ENCODE results near the gene AIF1. TPM values are rescaled to one million over a fixed set of nuclear protein-coding genes. Genes with fewer than 3 reads are reported as not detected.
"Not testable (repeated sequence)": the region's sequence is repeated elsewhere in the genome, so short reads cannot be mapped to it uniquely, and the experiment has no call there.

AIF1 gene
- total RNA-seq, 2 experiments from 2014 or later = 48.0 to 54.2 TPM

GRCh38 chr6:31582230-31582643 lies 32.8 kb upstream of the AIF1 start, which contains the start of gene LTB:
TSS of gene LTB (minus strand) at chr6:31582424. CDS start at chr6:31582417, 7 bp downstream.
- ChIA-PET CTCF (interaction anchor here (0.7 to 30.8 kb wide), 12 partner anchors 0 to 82 kb away, joined by 3 to 576 read pairs (median 18); partner anchors contain the start of genes APOM, ATP6V1G2, DDX39B and GPANK1), POLR2A (interaction anchor here (0.6 to 1.5 kb wide), 5 partner anchors 10 to 1390 kb away, joined by 3 to 8 read pairs (median 4); partner anchors contain the start of gene NCR3)
- H3K27ac Mint-ChIP-seq = peak within 1 kb of the TSS; percentile 94

GRCh38 chr6:31585491-31585890 lies 29.5 kb upstream of the AIF1 start:
- peak; percentile 65 for DNase-seq
- CTCF ChIA-PET = interaction anchor here (0.6 to 30.8 kb wide), 10 partner anchors 4 to 91 kb away, joined by 3 to 576 read pairs (median 4); partner anchors contain the start of genes LST1, LTB, NCR3 and TNF
- Mint-ChIP-seq H3K4me1 (peaks cover 67% of the 10 kb centered on the region), H3K9me3 (no peaks in the 10 kb centered on the region), H3K4me3 (peak overlapping the region; percentile 54), H3K27me3 (no peaks in the 10 kb centered on the region), H3K27ac (peak overlapping the region; percentile 94), H3K36me3 (ENCODE audit: low read depth) (peaks cover 48% of the 10 kb centered on the region)
- POLR2A ChIA-PET = no interaction called here

More at GRCh38 chr6:31582230-31582643, 32.8 kb upstream of the AIF1 start, which contains the start of gene LTB:
- H3K27me3 Mint-ChIP-seq = no peaks in the 10 kb centered on the region
- peak within 1 kb of the TSS; percentile 94 for H3K4me3 Mint-ChIP-seq
- no peaks in the 10 kb centered on the region for H3K9me3 Mint-ChIP-seq
- H3K4me1 Mint-ChIP-seq = peaks cover 73% of the 10 kb centered on the region
- peaks cover 58% of the 10 kb centered on the region for H3K36me3 Mint-ChIP-seq (ENCODE audit: low read depth)
- DNase-seq = peak; percentile 78

GRCh38 chr6:31586008-31586407 lies 29.0 kb upstream of the AIF1 start, which contains the start of gene LST1:
TSS of gene LST1 (plus strand) at chr6:31586277. CDS start at chr6:31587300, 1,023 bp downstream.
- ChIA-PET CTCF (interaction anchor here (0.6 to 30.8 kb wide), 11 partner anchors 4 to 91 kb away, joined by 3 to 576 read pairs (median 5); partner anchors contain the start of genes ATP6V1G2, LST1, LTB and NCR3), POLR2A (no interaction called here)
- no peak for DNase-seq
- Mint-ChIP-seq H3K36me3 (ENCODE audit: low read depth) (peaks cover 43% of the 10 kb centered on the region), H3K4me1 (peaks cover 66% of the 10 kb centered on the region), H3K9me3 (no peaks in the 10 kb centered on the region), H3K27ac (peak within 1 kb of the TSS; percentile 94), H3K4me3 (peak within 1 kb of the TSS; percentile 54), H3K27me3 (no peaks in the 10 kb centered on the region)

GRCh38 chr6:31586599-31587281 lies 28.3 kb upstream of the AIF1 start:
- ChIA-PET POLR2A (interaction anchor here (1.2 kb wide), 1 partner anchor 11 kb away, joined by 5 read pairs; the partner anchor contains the start of gene TNF), CTCF (interaction anchor here (0.8 to 30.8 kb wide), 8 partner anchors 5 to 92 kb away, joined by 3 to 576 read pairs (median 14); partner anchors contain the start of genes ATP6V1G2, LST1, LTB and NCR3)
- peaks cover 36% of the 10 kb centered on the region for H3K36me3 Mint-ChIP-seq (ENCODE audit: low read depth)
- no peaks in the 10 kb centered on the region for H3K27me3 Mint-ChIP-seq
- peak; percentile 37 for DNase-seq
- H3K27ac Mint-ChIP-seq = peak overlapping the region; percentile 94
- peaks cover 70% of the 10 kb centered on the region for H3K4me1 Mint-ChIP-seq
- H3K9me3 Mint-ChIP-seq = no peaks in the 10 kb centered on the region
- H3K4me3 Mint-ChIP-seq = peak overlapping the region; percentile 54

- Mint-ChIP-seq H3K4me1 (peaks cover 74% of the 10 kb centered on the region), H3K36me3 (ENCODE audit: low read depth) (peaks cover 24% of the 10 kb centered on the region)
These were observed 26.9 kb upstream of the AIF1 start for GRCh38 chr6:31587791-31588777.

GRCh38 chr6:31588871-31589650 lies 26.0 kb upstream of the AIF1 start:
- no peak for DNase-seq
- Mint-ChIP-seq H3K4me1 (peaks cover 73% of the 10 kb centered on the region), H3K27ac (peak overlapping the region; percentile 77), H3K4me3 (no peak overlapping the region), H3K27me3 (no peaks in the 10 kb centered on the region), H3K36me3 (ENCODE audit: low read depth) (peaks cover 18% of the 10 kb centered on the region), H3K9me3 (no peaks in the 10 kb centered on the region)
- ChIA-PET CTCF (interaction anchor here (0.6 to 30.8 kb wide), 7 partner anchors 7 to 550 kb away, joined by 3 to 576 read pairs (median 14); partner anchors contain the start of genes ATP6V1G2, LST1, LTB and NCR3), POLR2A (interaction anchor here (1.3 kb wide), 1 partner anchor 14 kb away, joined by 4 read pairs; the partner anchor contains the start of gene TNF)

More at GRCh38 chr6:31587791-31588777, 26.9 kb upstream of the AIF1 start:
- no peak for DNase-seq
- Mint-ChIP-seq H3K4me3 (peak overlapping the region; percentile 72), H3K27ac (peak overlapping the region; percentile 94), H3K27me3 (no peaks in the 10 kb centered on the region), H3K9me3 (no peaks in the 10 kb centered on the region)
- CTCF ChIA-PET = interaction anchor here (0.5 to 30.8 kb wide), 10 partner anchors 6 to 551 kb away, joined by 3 to 576 read pairs (median 9); partner anchors contain the start of genes ATP6V1G2, LST1, LTB and NCR3
- POLR2A ChIA-PET = interaction anchor here (0.8 to 1.3 kb wide), 3 partner anchors 12 to 28 kb away, joined by 4 to 5 read pairs (median 5); partner anchors contain the start of gene TNF

- peak overlapping the region; percentile 2 for H3K27ac Mint-ChIP-seq
- H3K4me3 Mint-ChIP-seq, POLR2A ChIA-PET, H3K27me3 Mint-ChIP-seq, H3K9me3 Mint-ChIP-seq, DNase-seq: not testable (repeated sequence)
- CTCF ChIA-PET = interaction anchor here (18.9 to 30.8 kb wide), 2 partner anchors 6 to 9 kb away, joined by 576 read pairs; partner anchors contain the start of genes LST1, LTB, NCR3 and TNF
- H3K36me3 Mint-ChIP-seq (ENCODE audit: low read depth) = peaks cover 15% of the 10 kb centered on the region
- peaks cover 64% of the 10 kb centered on the region for H3K4me1 Mint-ChIP-seq
These were observed 24.3 kb upstream of the AIF1 start for GRCh38 chr6:31590691-31591090.

GRCh38 chr6:31592396-31592771 lies 22.6 kb upstream of the AIF1 start:
- H3K4me1 Mint-ChIP-seq = peaks cover 58% of the 10 kb centered on the region
- peak overlapping the region; percentile 54 for H3K4me3 Mint-ChIP-seq
- DNase-seq = no peak
- H3K9me3 Mint-ChIP-seq = no peaks in the 10 kb centered on the region
- H3K27ac Mint-ChIP-seq = peak overlapping the region; percentile 90
- CTCF ChIA-PET = interaction anchor here (2.5 to 30.8 kb wide), 3 partner anchors 11 to 42 kb away, joined by 7 to 576 read pairs (median 497); partner anchors contain the start of genes ATP6V1G2, DDX39B, LST1 and LTB
- POLR2A ChIA-PET = interaction anchor here (1.0 to 1.3 kb wide), 5 partner anchors 10 to 37 kb away, joined by 3 to 9 read pairs (median 5); partner anchors contain the start of genes LTB and TNF
- H3K36me3 Mint-ChIP-seq (ENCODE audit: low read depth) = peaks cover 15% of the 10 kb centered on the region
- H3K27me3 Mint-ChIP-seq = no peaks in the 10 kb centered on the region

GRCh38 chr6:31597006-31597405 lies 18.0 kb upstream of the AIF1 start:
- H3K36me3 Mint-ChIP-seq (ENCODE audit: low read depth) = no peaks in the 10 kb centered on the region
- H3K27me3 Mint-ChIP-seq = no peaks in the 10 kb centered on the region
- POLR2A ChIA-PET = interaction anchor here (1.7 to 2.7 kb wide), 2 partner anchors 15 to 22 kb away, joined by 5 to 15 read pairs; partner anchors contain the start of genes LTB and TNF
- H3K4me1 Mint-ChIP-seq = peaks cover 51% of the 10 kb centered on the region
- H3K27ac Mint-ChIP-seq = peak overlapping the region; percentile 3
- no peaks in the 10 kb centered on the region for H3K9me3 Mint-ChIP-seq
- DNase-seq = peak; percentile 66
- CTCF ChIA-PET = interaction anchor here (0.9 to 30.8 kb wide), 9 partner anchors 12 to 288 kb away, joined by 3 to 576 read pairs (median 36); partner anchors contain the start of genes AIF1, ATP6V1G2, DDX39B and LST1
- H3K4me3 Mint-ChIP-seq = no peak overlapping the region

GRCh38 chr6:31607317-31607716 lies 7.7 kb upstream of the AIF1 start:
- H3K27me3 Mint-ChIP-seq = peaks cover 2% of the 10 kb centered on the region
- CTCF ChIA-PET = interaction anchor here (0.6 to 30.8 kb wide), 6 partner anchors 9 to 274 kb away, joined by 3 to 576 read pairs (median 6); partner anchors contain the start of genes DDX39B, LST1, LTB and NCR3
- no peaks in the 10 kb centered on the region for H3K9me3 Mint-ChIP-seq
- H3K4me1 Mint-ChIP-seq = peaks cover 3% of the 10 kb centered on the region
- no peak for DNase-seq
- H3K36me3 Mint-ChIP-seq (ENCODE audit: low read depth) = no peaks in the 10 kb centered on the region
- POLR2A ChIA-PET = no interaction called here
- H3K27ac Mint-ChIP-seq = peak overlapping the region; percentile 42
- no peak overlapping the region for H3K4me3 Mint-ChIP-seq
